Lower leg skin (tissue), 4 donors: ENCODE results near the gene PLCB1. TPM values are rescaled to one million over a fixed set of nuclear protein-coding genes. Genes with fewer than 3 reads are reported as not detected.

Experiments used
- DNase-seq, 2 donors: peaks; one replicate each; pipeline ENCODE4 v3.0.0-alpha.2; 2019; ENCODE audit warnings: low spot score in 2 of 2
- H3K4me3 ChIP-seq: fragments of 200-600 bp; sonication (generic); 2 replicates; pipeline ENCODE4 v1.5.1; 2017; ENCODE audit warnings: mild to moderate bottlenecking, low read depth; ENCODE audit not compliant: poor library complexity, severe bottlenecking
- POLR2A ChIP-seq, 2 donors: fragments of 450-650 bp; IDR thresholded peaks; one replicate each; pipeline ENCODE4 v1.6.1; 2016 to 2017; ENCODE audit warnings: antibody characterized with exemption in 2 of 2, mild to moderate bottlenecking in 1 of 2, moderate library complexity in 1 of 2
- WGBS, 2 donors: methylation state at CpG; one replicate each; pipeline ENCODE4 v1.1.5; 2018; 5-methylcytosine and 5-hydroxymethylcytosine counted together
- intact Hi-C: fragments of 100-400 bp; cut with DNase I; formaldehyde crosslinking; loops from one replicate; pipeline ENCODE4 v1.15.0; 2023; ENCODE audit warnings: low total_unique reads
- total RNA-seq, 4 donors: library from RNA; depleted of rRNA; stranded (reverse); fragments of >200 nt; gene quantifications; one replicate each; pipeline ENCODE4 v1.1.0, GENCODE V29; 2016
- TF ChIP-seq, protein P1 (sequence below), 3 donors: fragments of 450-650 bp; IDR thresholded peaks; one replicate each; pipeline ENCODE4 v1.5.1; 2016; ENCODE audit warnings: antibody characterized with exemption in 3 of 3, mild to moderate bottlenecking in 3 of 3, moderate library complexity in 2 of 3

The PLCB1 gene
- total RNA-seq, 4 donors from 2014 or later: 4.1 to 16.2 (median 9.1) TPM

DNA sequence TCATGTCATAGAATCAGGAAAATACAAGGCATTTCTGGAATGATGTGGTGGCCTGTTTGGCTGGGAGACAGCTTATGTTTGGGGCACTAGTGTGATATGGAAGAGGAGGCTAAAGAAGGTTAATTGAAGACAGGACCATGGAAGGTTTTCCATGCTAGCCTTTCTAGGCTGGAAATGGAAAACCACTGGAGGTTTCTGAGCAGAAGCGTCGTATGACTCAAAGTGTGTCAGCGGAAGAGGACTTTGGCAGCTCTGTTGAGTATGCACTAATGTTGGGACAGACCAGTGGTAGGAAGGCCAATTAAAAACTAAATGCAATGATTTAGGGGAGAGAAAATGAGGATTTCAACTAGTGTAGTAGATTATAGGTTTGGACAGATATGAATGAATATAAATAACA lies 413.1 kb downstream of the PLCB1 start:
- no peak for DNase-seq
- H3K4me3 ChIP-seq: no peak overlapping the region
- TF ChIP-seq, protein P1, sequence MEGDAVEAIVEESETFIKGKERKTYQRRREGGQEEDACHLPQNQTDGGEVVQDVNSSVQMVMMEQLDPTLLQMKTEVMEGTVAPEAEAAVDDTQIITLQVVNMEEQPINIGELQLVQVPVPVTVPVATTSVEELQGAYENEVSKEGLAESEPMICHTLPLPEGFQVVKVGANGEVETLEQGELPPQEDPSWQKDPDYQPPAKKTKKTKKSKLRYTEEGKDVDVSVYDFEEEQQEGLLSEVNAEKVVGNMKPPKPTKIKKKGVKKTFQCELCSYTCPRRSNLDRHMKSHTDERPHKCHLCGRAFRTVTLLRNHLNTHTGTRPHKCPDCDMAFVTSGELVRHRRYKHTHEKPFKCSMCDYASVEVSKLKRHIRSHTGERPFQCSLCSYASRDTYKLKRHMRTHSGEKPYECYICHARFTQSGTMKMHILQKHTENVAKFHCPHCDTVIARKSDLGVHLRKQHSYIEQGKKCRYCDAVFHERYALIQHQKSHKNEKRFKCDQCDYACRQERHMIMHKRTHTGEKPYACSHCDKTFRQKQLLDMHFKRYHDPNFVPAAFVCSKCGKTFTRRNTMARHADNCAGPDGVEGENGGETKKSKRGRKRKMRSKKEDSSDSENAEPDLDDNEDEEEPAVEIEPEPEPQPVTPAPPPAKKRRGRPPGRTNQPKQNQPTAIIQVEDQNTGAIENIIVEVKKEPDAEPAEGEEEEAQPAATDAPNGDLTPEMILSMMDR (IDR thresholded peaks at IDR 0.05): no peak
- no peak for TF ChIP-seq POLR2A (IDR thresholded peaks at IDR 0.05)
- intact Hi-C loops: no loop called here
- WGBS, 2 donors: 93 to 96% methylated on average over 3 of the region's 3 CpGs

DNA sequence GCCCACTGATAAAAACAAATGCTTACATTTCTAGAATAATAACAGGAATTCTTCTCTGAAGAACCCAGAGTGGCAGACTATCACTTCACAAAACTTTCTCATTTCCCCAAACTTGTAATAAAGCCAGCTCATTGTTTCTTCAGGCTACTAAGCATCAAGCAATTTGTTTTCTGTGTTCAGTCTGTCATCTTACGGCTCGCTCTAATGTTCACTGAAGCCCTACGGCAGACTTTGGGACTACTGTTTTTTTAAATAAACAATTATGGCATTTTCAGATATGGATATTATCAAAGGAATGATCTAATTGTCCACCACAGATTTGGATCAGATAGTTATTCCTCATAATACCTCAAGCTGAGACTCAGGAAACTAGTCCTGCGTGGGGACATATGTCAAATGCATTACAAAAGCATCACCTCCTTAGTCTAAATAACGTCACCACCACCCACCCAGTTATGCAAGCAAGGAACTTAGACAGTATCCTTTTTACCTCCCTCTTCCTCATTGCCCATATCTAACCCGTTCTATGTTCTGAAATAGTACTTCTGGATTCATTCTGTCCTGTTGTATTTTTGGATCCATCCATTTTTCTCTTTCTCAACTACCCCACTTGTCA lies 415.1 kb downstream of the PLCB1 start:
- TF ChIP-seq, protein P1 (IDR thresholded peaks at IDR 0.05): no peak
- no peak for TF ChIP-seq POLR2A (IDR thresholded peaks at IDR 0.05)
- 48 to 56% methylated on average over 6 of the region's 6 CpGs for WGBS, 2 donors
- intact Hi-C loops: no loop called here
- no peak overlapping the region for H3K4me3 ChIP-seq
- no peak for DNase-seq

DNA sequence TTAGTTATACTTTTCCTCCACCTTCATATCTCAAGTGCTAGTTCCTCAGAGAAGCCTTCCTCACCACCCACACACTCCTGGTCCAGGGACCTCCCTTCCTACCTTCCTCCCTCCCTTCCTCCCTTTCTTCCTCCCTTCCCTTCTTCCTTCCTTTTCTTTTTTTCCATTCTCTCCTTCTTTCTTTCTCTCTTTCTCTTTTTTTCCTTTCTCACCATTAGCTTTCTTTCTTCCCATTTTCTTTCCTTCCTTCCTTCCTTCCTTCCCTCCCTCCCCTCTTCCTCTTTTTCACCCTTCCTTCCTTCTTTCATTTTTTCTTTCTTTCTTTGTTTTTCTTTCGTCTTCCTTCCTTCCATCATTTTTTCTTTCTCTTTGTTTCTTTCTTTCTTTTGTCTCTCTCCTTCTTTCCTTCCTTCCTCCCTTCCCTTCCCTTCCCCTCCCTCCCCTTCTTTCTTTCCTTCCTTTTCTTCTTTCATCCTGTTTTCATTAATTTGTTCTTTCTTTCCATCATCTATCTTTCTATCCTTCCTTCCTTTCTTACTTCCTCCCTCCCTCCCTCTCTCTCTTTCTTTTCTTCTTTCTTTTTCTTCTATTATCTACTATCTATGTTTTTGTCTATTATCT lies 416.0 kb downstream of the PLCB1 start:
- TF ChIP-seq, protein P1 (IDR thresholded peaks at IDR 0.05): no peak
- no peak for TF ChIP-seq POLR2A (IDR thresholded peaks at IDR 0.05)
- no peak overlapping the region for H3K4me3 ChIP-seq
- no peak for DNase-seq
- intact Hi-C loops: no loop called here
- WGBS, 2 donors: 89 to 95% methylated on average over 1 of the region's 1 CpG

DNA sequence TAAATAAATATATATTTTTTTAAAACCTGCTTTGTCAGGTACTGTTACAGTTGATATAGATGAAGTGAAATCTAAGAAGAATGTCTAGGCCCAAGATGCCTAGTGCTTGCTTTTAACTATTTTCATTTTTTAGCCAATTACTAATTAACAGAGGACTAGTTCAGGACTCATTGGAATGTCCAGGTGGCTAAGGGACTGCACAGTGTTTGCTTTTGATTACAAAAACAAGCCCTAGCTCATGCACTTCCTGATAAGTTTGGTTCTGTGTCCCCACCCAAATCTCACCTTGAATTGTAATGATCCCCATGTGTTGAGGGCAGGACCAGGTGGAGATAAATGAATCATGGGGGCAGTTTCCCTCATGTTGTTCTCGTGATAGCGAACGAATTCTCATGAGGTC lies 417.1 kb downstream of the PLCB1 start:
- intact Hi-C loops: no loop called here
- DNase-seq: no peak
- 82 to 93% methylated on average over 3 of the region's 3 CpGs for WGBS, 2 donors
- TF ChIP-seq, protein P1 (IDR thresholded peaks at IDR 0.05): no peak
- TF ChIP-seq POLR2A (IDR thresholded peaks at IDR 0.05): no peak
- no peak overlapping the region for H3K4me3 ChIP-seq

DNA sequence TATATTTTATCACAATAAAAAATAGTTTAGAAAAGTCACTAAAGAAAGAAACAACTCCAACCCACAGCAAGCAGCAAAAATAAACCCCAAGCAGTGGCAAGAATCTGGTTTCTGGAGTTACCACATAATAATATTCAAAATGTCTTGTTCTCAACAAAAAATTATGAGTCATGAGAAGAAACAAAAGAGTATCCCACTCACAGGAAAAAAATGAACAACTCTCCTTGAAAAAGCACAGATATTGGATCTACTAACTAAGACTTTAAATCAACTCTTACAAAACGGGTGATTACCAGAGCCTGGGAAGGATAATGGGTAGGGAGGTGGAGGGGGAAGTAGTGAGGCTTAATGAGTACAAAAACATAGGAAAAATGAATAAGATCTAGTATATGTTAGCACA lies 425.6 kb downstream of the PLCB1 start:
- DNase-seq: no peak
- intact Hi-C loops: no loop called here
- TF ChIP-seq, protein P1 (IDR thresholded peaks at IDR 0.05): no peak
- no peak for TF ChIP-seq POLR2A (IDR thresholded peaks at IDR 0.05)
- H3K4me3 ChIP-seq: no peak overlapping the region
- 74 to 79% methylated on average over 1 of the region's 1 CpG for WGBS, 2 donors

DNA sequence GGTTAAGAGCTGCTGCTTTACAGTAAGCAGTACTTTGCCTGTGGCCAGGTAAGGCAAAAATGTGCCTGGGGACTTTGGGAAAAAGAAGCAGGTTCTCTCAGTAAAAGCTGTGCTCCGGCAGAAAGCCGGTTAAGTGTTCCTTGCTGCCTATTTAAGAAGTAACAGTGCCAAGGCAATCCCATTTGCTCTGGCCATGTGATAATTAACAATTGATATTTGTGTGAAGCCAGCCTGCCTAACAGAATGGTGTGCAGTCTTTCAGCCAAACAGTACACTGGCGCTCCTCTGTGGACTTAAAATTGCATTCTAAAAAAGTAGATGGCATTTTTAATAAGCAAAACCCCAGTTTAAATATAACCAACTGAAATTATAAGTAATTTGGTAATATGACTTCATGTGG lies 430.3 kb downstream of the PLCB1 start:
- no peak overlapping the region for H3K4me3 ChIP-seq
- DNase-seq: no peak
- WGBS, 2 donors: 84 to 87% methylated on average over 3 of the region's 3 CpGs
- TF ChIP-seq, protein P1 (IDR thresholded peaks at IDR 0.05): no peak
- TF ChIP-seq POLR2A (IDR thresholded peaks at IDR 0.05): no peak
- intact Hi-C loops: no loop called here
